K562 (cell line): ENCODE measurements around the gene KNDC1. TPM values are rescaled to one million over a fixed set of nuclear protein-coding genes. Genes with fewer than 3 reads are reported as not detected.

Source experiments
- ATAC-seq: fragments of 200-7000 bp; cut with Tn5 transposase; 3 replicates; pipeline ENCODE4 v1.9.1; 2020; ENCODE audit warnings: moderate library complexity
- BruUV-seq: library from RNA; stranded (reverse); fragments of 400-500 nt; replicated peaks from 2 replicates; lab custom pipeline; 2021; lab: Mats Ljungman, UMichigan
- CTCF ChIA-PET: fragments of 300-600 bp; formaldehyde crosslinking; extraction: SDS; loops from one replicate; lab custom pipeline; 2021; ENCODE audit warnings: low intra/inter-chr PET ratio; lab: Yijun Ruan, JAX
- POLR2A ChIA-PET: fragments of 300-600, 350-650 bp; sonication (Branson Sonifier 250); formaldehyde crosslinking; extraction: SDS; loops from one replicate; lab custom pipeline; 2021; ENCODE audit warnings: antibody characterized with exemption, inconsistent platforms; lab: Yijun Ruan, JAX
- DNase-seq, 4 experiments: peaks; one replicate each; pipeline versions ENCODE4 v3.0.0 to v3.0.0-alpha.2; 2011 to 2018; ENCODE audit warnings: low spot score in 3 of 4, mixed read lengths in 3 of 4; ENCODE audit errors: extremely low read depth in 1 of 4
- FAIRE-seq: peaks from 2 replicates; lab custom pipeline; 2011; peaks lifted over from hg19 to GRCh38; lab: Jason Lieb, UNC
- H2AFZ ChIP-seq: 2 replicates; pipeline ENCODE4 v1.6.0; 2011; ENCODE audit warnings: low read depth, low read length, control low read depth, inconsistent platforms
- H3K27ac ChIP-seq: fragments of 200-600 bp; 3 replicates; pipeline ENCODE4 v1.8.0; 2011; ENCODE audit warnings: low read depth, mild to moderate bottlenecking, control low read depth, inconsistent platforms, low read length, moderate library complexity, mixed read lengths; ENCODE audit errors: extremely low read depth
- H3K27me3 ChIP-seq, 2 experiments: fragments of 300-600 bp in 1 of 2; 2 replicates in 1 of 2; 3 replicates in 1 of 2; pipeline versions ENCODE4 v1.6.0 to v1.8.0; 2011; ENCODE audit warnings: inconsistent platforms in 2 of 2, low read length in 2 of 2, mild to moderate bottlenecking in 1 of 2, mixed read lengths in 1 of 2, moderate library complexity in 1 of 2; ENCODE audit not compliant: control insufficient read depth in 2 of 2, insufficient read depth in 2 of 2
- H3K36me3 ChIP-seq: fragments of 300-600 bp; 3 replicates; pipeline ENCODE4 v1.8.0; 2011; ENCODE audit warnings: mild to moderate bottlenecking, low read length, inconsistent platforms; ENCODE audit not compliant: control insufficient read depth, insufficient read depth
- H3K4me1 ChIP-seq, 2 experiments: fragments of 200-600 bp in 1 of 2; replicated peaks in 1 of 2; 2 replicates in 1 of 2; 3 replicates in 1 of 2; pipeline versions ENCODE4 v1.5.1 to v1.8.0; 2011; ENCODE audit warnings: inconsistent platforms in 2 of 2, low read length in 2 of 2, mild to moderate bottlenecking in 1 of 2, mixed read lengths in 1 of 2, moderate library complexity in 1 of 2; ENCODE audit not compliant: control insufficient read depth in 2 of 2, insufficient read depth in 2 of 2
- H3K4me2 ChIP-seq: 2 replicates; pipeline ENCODE4 v1.6.1; 2011; ENCODE audit warnings: low read length, control low read depth, inconsistent platforms, mixed read lengths; ENCODE audit not compliant: insufficient read depth
- H3K4me3 ChIP-seq: fragments of 200-600 bp; sonication (generic), shearing (Covaris generic); 2 replicates; pipeline ENCODE4 v1.5.1; 2016; ENCODE audit warnings: control low read depth, inconsistent platforms
- H3K79me2 ChIP-seq: fragments of 200-600 bp; 3 replicates; pipeline ENCODE4 v1.8.0; 2011; ENCODE audit warnings: low read length, inconsistent platforms; ENCODE audit not compliant: control insufficient read depth, insufficient read depth
- H3K9ac ChIP-seq, 2 experiments: 2 replicates each; pipeline versions ENCODE4 v1.6.0 to v1.6.1; 2011; ENCODE audit warnings: low read depth in 2 of 2, low read length in 2 of 2, control low read depth in 1 of 2, inconsistent platforms in 1 of 2, mild to moderate bottlenecking in 1 of 2, mixed read lengths in 1 of 2; ENCODE audit not compliant: insufficient read depth in 1 of 2
- H3K9me1 ChIP-seq: one replicate; pipeline ENCODE4 v1.6.0; 2011; ENCODE audit warnings: inconsistent platforms, mild to moderate bottlenecking, low read length, moderate library complexity; ENCODE audit not compliant: control insufficient read depth, insufficient read depth
- H3K9me3 ChIP-seq: replicated peaks from 2 replicates; pipeline ENCODE4 v1.5.1; 2011; ENCODE audit warnings: low read depth, low read length, inconsistent platforms; ENCODE audit not compliant: control insufficient read depth, insufficient read depth
- H4K20me1 ChIP-seq: replicated peaks from 2 replicates; pipeline ENCODE4 v1.6.1; 2011; ENCODE audit warnings: low read length, inconsistent platforms, mixed read lengths; ENCODE audit not compliant: control insufficient read depth, insufficient read depth
- ARHGAP35 ChIP-seq: fragments of 450-650 bp; IDR thresholded peaks from 2 replicates; pipeline ENCODE4 v1.6.1; 2018; ENCODE audit not compliant: partially characterized antibody
- ELF1 ChIP-seq: fragments of 200-800 bp; sonication (Bioruptor generic); IDR thresholded peaks from 2 replicates; pipeline ENCODE4 v1.6.1; 2016; ENCODE audit warnings: missing genetic modification characterization, missing compliant biosample characterization
- HDAC3 ChIP-seq: fragments of 450-650 bp; IDR thresholded peaks from 2 replicates; pipeline ENCODE4 v1.6.1; 2018; ENCODE audit warnings: borderline replicate concordance, mild to moderate bottlenecking, moderate library complexity; ENCODE audit not compliant: partially characterized antibody
- MAZ ChIP-seq, 2 experiments: fragments of 450-650 bp in 1 of 2; sonication (generic) in 1 of 2; formaldehyde crosslinking; IDR thresholded peaks in 1 of 2; conservative IDR thresholded peaks in 1 of 2; 2 replicates each; pipeline versions ENCODE4 v1.4.0 to v1.5.0; 2020; ENCODE audit warnings: mild to moderate bottlenecking in 1 of 2, missing genetic modification reagents in 1 of 2
- MCM5 ChIP-seq: fragments of 450-650 bp; IDR thresholded peaks from 2 replicates; pipeline ENCODE4 v1.6.1; 2016; ENCODE audit warnings: low read depth
- RBM22 ChIP-seq: fragments of 200-400 bp; formaldehyde crosslinking; IDR thresholded peaks from 2 replicates; pipeline ENCODE4 v1.6.1; 2018; ENCODE audit warnings: low read length, low read depth; ENCODE audit not compliant: poor library complexity, severe bottlenecking
- SETDB1 ChIP-seq: IDR thresholded peaks from one replicate; pipeline ENCODE4 v1.6.1; 2012; ENCODE audit warnings: low read length, control low read depth, inconsistent platforms
- SPI1 ChIP-seq: IDR thresholded peaks from 2 replicates; pipeline ENCODE4 v1.6.1; 2011; ENCODE audit warnings: low read depth, low read length, control low read depth, borderline replicate concordance
- SRF ChIP-seq, 2 experiments: fragments of 250-450, 450-650 bp in 1 of 2; sonication (Bioruptor Pico) in 1 of 2; sonication (generic) in 1 of 2; formaldehyde crosslinking; IDR thresholded peaks; 2 replicates each; pipeline versions ENCODE4 v1.5.0 to v1.5.1; 2020 to 2022; ENCODE audit warnings: mild to moderate bottlenecking in 1 of 2, missing genetic modification reagents in 1 of 2
- YY1 ChIP-seq, 3 experiments: IDR thresholded peaks; 2 replicates each; pipeline ENCODE4 v1.6.1; 2011; ENCODE audit warnings: low read length in 2 of 3, mild to moderate bottlenecking in 2 of 3, moderate library complexity in 2 of 3, borderline replicate concordance in 1 of 3, control low read depth in 1 of 3, low read depth in 1 of 3; ENCODE audit not compliant: insufficient read depth in 3 of 3, insufficient replicate concordance in 2 of 3, control insufficient read depth in 1 of 3, insufficient read length in 1 of 3; ENCODE audit errors: extremely low read depth in 1 of 3
- ZC3H8 ChIP-seq: fragments of 450-650 bp; IDR thresholded peaks from 2 replicates; pipeline ENCODE4 v1.6.1; 2017
- ZNF146 ChIP-seq: IDR thresholded peaks from one replicate; pipeline ENCODE4 v1.6.1; 2018; ENCODE audit warnings: missing compliant biosample characterization; ENCODE audit not compliant: unreplicated experiment
- ZNF174 ChIP-seq: fragments of 250-450 bp; sonication (Bioruptor Pico); IDR thresholded peaks from 2 replicates; pipeline ENCODE4 v1.4.0; 2020; ENCODE audit warnings: mild to moderate bottlenecking
- WGBS: fragments of 100-300 bp; shearing (Covaris generic); methylation state at CpG from one replicate; pipeline ENCODE4 v1.1.6; 2016; ENCODE audit warnings: low coverage, mixed read lengths; ENCODE audit not compliant: insufficient coverage; ENCODE audit errors: missing lambda C conversion rate; 5-methylcytosine and 5-hydroxymethylcytosine counted together
- in situ Hi-C: fragments of 300-500 bp; cut with MboI; formaldehyde crosslinking; loops from 4 replicates; pipeline ENCODE4 v1.15.0; 2018; ENCODE audit warnings: inconsistent platforms, mixed read lengths
- intact Hi-C: fragments of 100-400 bp; cut with micrococcal nuclease; formaldehyde crosslinking; loops from 2 replicates; pipeline ENCODE4 v1.14.2; 2022
- polyA plus RNA-seq, 8 experiments: library from polyadenylated mRNA; depleted of rRNA in 4 of 8; stranded (reverse) in 5 of 8; unstranded in 3 of 8; fragments of >200 nt; fragmentation: Nextera tagmentation in 2 of 8; fragmentation: Illumina TruSeq in 1 of 8; extraction: Ambion mirVana in 2 of 8; extraction: Trizol in 1 of 8; gene quantifications; 2 replicates each; pipeline versions ENCODE4 v1.2.1 to v1.2.3, GENCODE V29; 2011 to 2014; ENCODE audit warnings: inconsistent platforms in 1 of 8, missing spikeins in 1 of 8
- total RNA-seq, 7 experiments: library from RNA; depleted of rRNA in 6 of 7; stranded (reverse); fragments of >200 nt in 6 of 7; fragmentation: Illumina TruSeq in 2 of 7; extraction: Trizol in 2 of 7; gene quantifications; 2 replicates each; pipeline versions ENCODE4 v1.2.1 to v1.2.3, GENCODE V29; 2011 to 2021; ENCODE audit warnings: low replicate concordance in 1 of 7
- TF ChIP-seq, protein P1 (sequence below): sonication (generic); formaldehyde crosslinking; IDR thresholded peaks from 2 replicates; pipeline ENCODE4 v1.8.0; 2022; ENCODE audit warnings: mild to moderate bottlenecking, missing genetic modification reagents, borderline replicate concordance

Gene KNDC1
- total and polyA plus RNA-seq, 9 of the 15 experiments (the other 6 are each of a cell fraction or from before 2014, with no cell fraction given), result 0.07 to 0.26 (median 0.11) TPM; not detected in 6

DNA sequence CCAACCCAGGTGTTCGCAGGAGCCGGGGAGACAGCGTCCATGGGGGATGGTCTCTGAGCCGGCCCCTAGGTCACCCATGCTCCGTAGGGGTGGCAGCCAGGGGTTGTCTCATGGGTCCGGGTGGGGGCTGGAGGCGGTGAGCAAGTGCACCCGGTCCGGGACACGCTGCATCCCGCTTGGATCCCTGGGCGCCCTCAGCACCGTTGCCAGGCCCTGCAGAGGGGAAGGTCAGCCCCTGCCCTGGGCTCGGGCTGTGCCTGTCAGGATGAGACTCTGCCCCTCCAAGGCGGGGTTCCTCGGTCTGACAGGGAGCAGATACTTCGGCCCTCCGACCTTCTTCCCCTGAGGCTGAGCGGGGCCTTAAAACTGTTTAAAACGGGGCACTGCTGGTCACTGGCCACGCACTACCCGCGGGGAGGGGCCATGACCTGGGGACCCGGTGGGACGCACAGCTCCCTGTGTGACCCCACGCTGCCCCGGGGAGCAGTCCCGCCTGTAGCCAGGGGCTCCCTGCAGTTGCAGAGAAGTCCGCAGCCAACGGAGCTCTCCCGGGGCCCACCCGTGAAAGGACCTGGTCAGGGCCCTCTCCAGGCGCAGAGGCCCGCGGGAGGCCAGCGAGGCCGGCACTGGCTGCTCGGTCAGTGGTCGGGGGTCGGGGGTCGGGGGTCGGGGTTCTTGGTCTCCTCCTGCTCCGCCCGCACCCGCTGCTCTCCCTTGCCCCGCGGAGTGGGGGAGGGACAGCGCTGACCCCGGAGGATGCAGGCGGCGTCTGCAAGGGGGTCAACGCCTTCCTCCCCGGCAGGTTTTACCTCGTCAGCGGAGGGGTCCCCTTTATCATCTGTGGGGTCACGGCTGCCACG lies 33.4 kb upstream of the KNDC1 start:
- in situ Hi-C loops (no loop called here), intact Hi-C loops (loop anchor here (1.0 kb wide), 1 partner anchor 186 kb away; no protein-coding TSS in a partner anchor)
- H4K20me1 ChIP-seq, result no peaks in the 10 kb centered on the region
- H3K79me2 ChIP-seq, result no peaks in the 10 kb centered on the region
- TF ChIP-seq HDAC3 (no peak), ZNF174 (CRISPR knock-in tag) (no peak), MAZ (CRISPR knock-in tag; conservative IDR thresholded peaks at IDR 0.05 in 1 of 2, IDR thresholded peaks at IDR 0.05 in 1 of 2) (no peak), ZNF146 (CRISPR knock-in tag) (no peak), ELF1 (tag) (no peak), ARHGAP35 (no peak), SPI1 (no peak), SRF (CRISPR knock-in tag; IDR thresholded peaks at IDR 0.05) (no peak), MCM5 (no peak), ZC3H8 (no peak), RBM22 (no peak), SETDB1 (no peak), YY1 (IDR thresholded peaks at IDR 0.05; ENCODE audit: borderline replicate concordance in 1 of 3, control insufficient read depth in 1 of 3, extremely low read depth in 1 of 3, insufficient read depth in 3 of 3, insufficient read length in 1 of 3, insufficient replicate concordance in 2 of 3, low read depth in 1 of 3, low read length in 2 of 3) (no peak)
- TF ChIP-seq, protein P1, sequence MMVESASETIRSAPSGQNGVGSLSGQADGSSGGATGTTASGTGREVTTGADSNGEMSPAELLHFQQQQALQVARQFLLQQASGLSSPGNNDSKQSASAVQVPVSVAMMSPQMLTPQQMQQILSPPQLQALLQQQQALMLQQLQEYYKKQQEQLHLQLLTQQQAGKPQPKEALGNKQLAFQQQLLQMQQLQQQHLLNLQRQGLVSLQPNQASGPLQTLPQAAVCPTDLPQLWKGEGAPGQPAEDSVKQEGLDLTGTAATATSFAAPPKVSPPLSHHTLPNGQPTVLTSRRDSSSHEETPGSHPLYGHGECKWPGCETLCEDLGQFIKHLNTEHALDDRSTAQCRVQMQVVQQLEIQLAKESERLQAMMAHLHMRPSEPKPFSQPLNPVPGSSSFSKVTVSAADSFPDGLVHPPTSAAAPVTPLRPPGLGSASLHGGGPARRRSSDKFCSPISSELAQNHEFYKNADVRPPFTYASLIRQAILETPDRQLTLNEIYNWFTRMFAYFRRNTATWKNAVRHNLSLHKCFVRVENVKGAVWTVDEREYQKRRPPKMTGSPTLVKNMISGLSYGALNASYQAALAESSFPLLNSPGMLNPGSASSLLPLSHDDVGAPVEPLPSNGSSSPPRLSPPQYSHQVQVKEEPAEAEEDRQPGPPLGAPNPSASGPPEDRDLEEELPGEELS, result no peak
- BruUV-seq, result no TSS peak
- CTCF ChIA-PET, result no interaction called here
- 38% methylated on average over 20 of the region's 57 CpGs for WGBS
- no peaks in the 10 kb centered on the region for H3K9me1 ChIP-seq
- H2AFZ ChIP-seq, result no peak overlapping the region
- H3K36me3 ChIP-seq, result no peaks in the 10 kb centered on the region
- no peak overlapping the region for H3K4me3 ChIP-seq
- peaks cover 0 to 12% of the 10 kb centered on the region in 2 experiments; a peak in 2 of 5 replicates for H3K27me3 ChIP-seq
- H3K27ac ChIP-seq, result no peak overlapping the region
- H3K4me1 ChIP-seq, result peaks cover 0 to 29% of the 10 kb centered on the region in 2 experiments; a peak in 3 of 5 replicates
- H3K4me2 ChIP-seq, result no peak overlapping the region
- POLR2A ChIA-PET, result no interaction called here
- FAIRE-seq, result no peak
- no peak for DNase-seq
- H3K9me3 ChIP-seq, result no peaks in the 10 kb centered on the region
- no peak for ATAC-seq
- no peak overlapping the region; a peak in 1 of 4 replicates for H3K9ac ChIP-seq
